ENCODE measurements around the gene FAU.
"Not testable (repeated sequence)": the region's sequence is repeated elsewhere in the genome, so short reads cannot be mapped to it uniquely, and the experiment has no call there.

The FAU gene

DNA sequence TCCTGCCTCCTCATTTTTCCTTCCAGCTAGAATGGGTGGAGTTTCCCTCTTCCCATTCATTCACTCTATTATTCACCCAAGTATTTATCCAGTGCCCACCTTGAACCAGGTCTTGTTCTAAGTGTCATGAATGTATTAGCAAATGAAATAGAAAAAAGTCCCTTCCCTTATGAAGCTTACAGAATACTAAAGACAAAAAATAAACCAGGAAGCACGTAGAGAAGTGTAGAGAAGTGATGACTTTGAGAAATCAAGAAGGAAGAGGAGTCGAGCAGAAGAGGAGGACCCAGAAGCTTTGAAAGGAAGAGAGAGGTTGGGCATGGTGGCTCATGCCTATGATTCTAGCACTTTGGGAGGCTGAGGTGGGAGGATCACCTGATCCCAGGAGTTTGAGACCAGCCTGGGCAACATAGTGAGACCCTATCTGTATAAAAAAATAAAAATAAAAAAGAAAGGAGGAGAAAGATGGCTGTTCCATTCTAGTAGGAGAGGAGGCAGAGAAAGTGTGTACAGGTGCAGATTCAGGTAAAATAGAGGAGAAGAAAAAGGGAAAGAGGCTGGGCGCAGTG lies 29.5 kb upstream of the FAU start:
- TF ChIP-seq, protein P1, sequence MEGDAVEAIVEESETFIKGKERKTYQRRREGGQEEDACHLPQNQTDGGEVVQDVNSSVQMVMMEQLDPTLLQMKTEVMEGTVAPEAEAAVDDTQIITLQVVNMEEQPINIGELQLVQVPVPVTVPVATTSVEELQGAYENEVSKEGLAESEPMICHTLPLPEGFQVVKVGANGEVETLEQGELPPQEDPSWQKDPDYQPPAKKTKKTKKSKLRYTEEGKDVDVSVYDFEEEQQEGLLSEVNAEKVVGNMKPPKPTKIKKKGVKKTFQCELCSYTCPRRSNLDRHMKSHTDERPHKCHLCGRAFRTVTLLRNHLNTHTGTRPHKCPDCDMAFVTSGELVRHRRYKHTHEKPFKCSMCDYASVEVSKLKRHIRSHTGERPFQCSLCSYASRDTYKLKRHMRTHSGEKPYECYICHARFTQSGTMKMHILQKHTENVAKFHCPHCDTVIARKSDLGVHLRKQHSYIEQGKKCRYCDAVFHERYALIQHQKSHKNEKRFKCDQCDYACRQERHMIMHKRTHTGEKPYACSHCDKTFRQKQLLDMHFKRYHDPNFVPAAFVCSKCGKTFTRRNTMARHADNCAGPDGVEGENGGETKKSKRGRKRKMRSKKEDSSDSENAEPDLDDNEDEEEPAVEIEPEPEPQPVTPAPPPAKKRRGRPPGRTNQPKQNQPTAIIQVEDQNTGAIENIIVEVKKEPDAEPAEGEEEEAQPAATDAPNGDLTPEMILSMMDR (IDR thresholded peaks at IDR 0.05; ENCODE audit: low read depth, low read length) = no peak
- no peak for DNase-seq (ENCODE audit: extremely low read depth, low read depth)

DNA sequence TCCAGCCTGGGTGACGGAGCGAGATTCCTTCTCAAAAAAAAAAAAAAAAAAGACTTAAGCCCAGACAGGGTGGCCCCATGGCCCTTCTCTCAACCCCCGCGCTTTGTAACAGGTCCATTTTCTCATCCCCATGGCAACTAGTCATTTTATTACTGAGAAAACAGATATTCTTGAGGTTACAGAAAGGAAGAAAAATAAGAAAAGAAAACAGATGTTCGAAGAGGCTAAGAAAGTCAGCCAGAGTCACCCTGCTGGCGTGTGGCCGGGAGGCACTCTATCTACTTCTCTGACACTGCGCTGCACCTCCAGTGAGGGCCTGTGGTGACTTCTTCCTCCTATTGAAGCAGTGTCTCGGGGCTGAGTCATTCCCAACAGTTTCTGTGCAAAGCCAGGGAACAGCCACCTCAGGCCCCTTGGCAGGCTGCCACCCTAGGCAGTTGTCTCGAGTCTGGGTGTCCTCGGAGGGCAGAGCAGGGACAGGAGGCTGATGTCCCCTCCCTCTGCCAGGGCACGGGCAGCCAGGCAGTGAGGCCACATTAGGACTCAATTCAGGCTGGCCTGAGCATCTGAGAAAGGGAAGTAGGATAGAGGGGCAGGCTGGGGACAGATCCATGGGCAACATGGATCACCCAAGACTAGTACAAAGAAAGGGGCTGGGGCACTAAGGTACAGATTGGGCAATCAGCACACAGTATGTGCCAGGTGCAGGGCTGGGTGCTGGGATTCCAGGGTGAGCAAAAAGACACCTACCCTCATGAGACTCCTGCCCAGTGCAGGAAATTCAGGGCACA lies 28.8 kb upstream of the FAU start:
- no peak for DNase-seq (ENCODE audit: extremely low read depth, low read depth)
- TF ChIP-seq, protein P1 (IDR thresholded peaks at IDR 0.05; ENCODE audit: low read depth, low read length) = no peak

DNA sequence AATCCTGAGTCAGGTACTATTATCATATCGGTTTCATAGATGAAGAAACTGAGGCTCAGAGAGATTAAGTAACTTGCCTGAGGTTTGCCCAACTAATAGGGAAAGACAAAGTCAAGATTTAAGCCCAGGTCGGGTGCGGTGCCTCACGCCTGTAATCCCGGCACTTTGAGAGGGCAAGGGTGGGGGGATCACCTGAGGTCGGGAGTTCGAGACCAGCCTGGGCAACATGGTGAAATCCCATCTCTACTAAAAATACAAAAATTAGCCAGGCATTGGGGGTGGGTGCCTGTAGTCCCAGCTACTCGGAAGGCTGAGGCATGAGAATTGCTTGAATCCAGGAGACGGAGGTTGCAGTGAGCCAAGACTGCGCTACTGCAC lies 28.2 kb upstream of the FAU start:
- DNase-seq (ENCODE audit: extremely low read depth, low read depth) = not testable (repeated sequence)

- TF ChIP-seq, protein P1 (IDR thresholded peaks at IDR 0.05; ENCODE audit: low read depth, low read length) = no peak
- DNase-seq (ENCODE audit: extremely low read depth, low read depth) = no peak
These were observed 26.7 kb upstream of the FAU start for GRCh38 chr11:65148657-65149056.

- TF ChIP-seq, protein P1 (IDR thresholded peaks at IDR 0.05; ENCODE audit: low read depth, low read length) = no peak
- DNase-seq (ENCODE audit: extremely low read depth, low read depth) = no peak
These were observed 25.6 kb upstream of the FAU start for GRCh38 chr11:65147352-65148075.

DNA sequence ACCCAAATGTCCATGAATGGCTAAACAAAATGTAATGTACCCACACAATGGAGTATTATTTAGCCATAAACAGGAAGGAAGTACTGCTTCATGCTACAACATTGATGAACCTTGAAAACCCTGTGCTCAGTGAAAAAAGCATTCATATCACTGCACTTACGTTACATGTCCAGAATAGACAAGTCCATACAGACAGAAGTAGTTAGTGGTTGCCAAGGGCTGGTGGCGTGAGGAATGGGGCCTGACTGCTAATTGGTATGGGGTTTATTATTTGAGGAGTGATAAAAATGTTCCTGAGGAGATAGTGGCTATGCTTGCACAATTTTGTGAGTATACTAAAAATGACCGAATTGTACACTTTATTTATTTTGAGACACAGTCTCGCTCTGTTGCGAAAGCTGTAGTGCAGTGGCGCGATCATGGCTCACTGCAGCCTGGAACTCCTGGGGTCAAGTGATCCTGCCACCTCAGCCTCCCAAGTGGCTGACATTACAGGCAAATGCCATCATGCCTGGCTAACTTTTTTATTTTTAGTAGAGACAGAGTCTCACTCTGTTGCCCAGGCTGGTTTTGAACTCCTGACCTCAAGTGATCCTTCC lies 20.1 kb upstream of the FAU start:
- TF ChIP-seq, protein P1 (IDR thresholded peaks at IDR 0.05; ENCODE audit: low read depth, low read length) = no peak
- no peak for DNase-seq (ENCODE audit: extremely low read depth, low read depth)

GRCh38 chr11:65136515-65137096 lies 14.7 kb upstream of the FAU start:
- no peak for DNase-seq (ENCODE audit: extremely low read depth, low read depth)
- TF ChIP-seq, protein P1 (IDR thresholded peaks at IDR 0.05; ENCODE audit: low read depth, low read length) = no peak

Measured in AG09319 (cell line).